HG03064 (cell line): ENCODE data around the gene CD34.
"Not testable (repeated sequence)": the region's sequence is repeated elsewhere in the genome, so short reads cannot be mapped to it uniquely, and the experiment has no call there.

Source experiments
- ATAC-seq: cut with Tn5 transposase; IDR thresholded peaks from one replicate; pipeline ENCODE4 v1.9.1; 2021; ENCODE audit warnings: low read depth; ENCODE audit not compliant: unreplicated experiment

CD34 gene

DNA sequence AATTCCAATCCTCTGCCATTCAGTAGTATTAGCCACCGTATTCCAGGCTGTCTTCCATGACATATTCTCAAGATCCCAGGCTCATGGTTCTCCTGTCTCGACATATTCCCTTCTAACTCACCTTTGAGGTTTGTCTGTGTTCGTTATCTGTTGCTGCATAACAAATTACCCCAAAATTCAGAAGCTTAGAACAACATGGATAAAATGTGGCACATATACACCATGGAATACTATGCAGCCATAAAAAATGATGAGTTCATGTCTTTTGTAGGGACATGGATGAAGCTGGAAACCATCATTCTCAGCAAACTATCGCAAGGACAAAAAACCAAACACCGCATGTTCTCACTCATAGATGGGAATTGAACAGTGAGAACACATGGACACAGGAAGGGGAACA is 33.0 kb downstream of the CD34 start:
- ATAC-seq = not testable (repeated sequence)

DNA sequence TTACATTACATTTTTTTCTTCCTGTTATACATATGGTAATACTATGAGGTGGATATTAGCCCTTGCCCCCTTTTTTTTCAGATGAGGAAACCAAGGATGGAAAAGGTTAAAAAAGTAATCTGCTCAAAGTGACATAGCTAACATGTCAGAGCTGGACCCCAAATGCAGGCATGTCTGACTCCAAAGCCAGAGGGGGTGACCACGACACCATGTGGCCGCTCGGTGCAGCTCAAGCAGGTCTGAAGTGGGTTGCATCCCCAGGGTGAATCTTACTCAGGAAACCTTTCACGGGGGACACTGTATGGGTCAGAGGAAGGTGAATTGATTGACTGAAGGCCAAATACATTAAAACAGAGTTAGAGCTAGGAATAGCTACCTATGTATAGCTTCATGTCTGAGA is 34.8 kb downstream of the CD34 start:
- no peak for ATAC-seq

DNA sequence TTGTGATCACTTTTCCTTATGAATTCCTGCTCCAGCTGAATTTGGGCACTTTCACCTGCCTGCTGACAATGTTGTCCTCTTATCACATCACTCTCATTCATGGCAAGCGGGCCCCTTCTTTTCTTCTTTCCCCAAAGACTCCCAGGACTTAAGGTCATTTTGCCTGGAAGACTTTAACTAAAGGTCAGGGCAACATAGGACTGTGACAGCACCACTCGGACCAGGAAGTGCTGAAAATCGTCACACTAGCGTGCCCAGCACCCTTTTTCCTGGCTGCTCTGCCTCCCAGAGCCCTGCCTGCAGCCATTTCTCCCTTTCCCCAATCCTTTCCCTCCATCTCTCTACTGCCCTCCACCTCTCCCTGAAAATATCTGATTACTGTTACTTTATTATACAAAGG is 35.4 kb downstream of the CD34 start:
- ATAC-seq = no peak

DNA sequence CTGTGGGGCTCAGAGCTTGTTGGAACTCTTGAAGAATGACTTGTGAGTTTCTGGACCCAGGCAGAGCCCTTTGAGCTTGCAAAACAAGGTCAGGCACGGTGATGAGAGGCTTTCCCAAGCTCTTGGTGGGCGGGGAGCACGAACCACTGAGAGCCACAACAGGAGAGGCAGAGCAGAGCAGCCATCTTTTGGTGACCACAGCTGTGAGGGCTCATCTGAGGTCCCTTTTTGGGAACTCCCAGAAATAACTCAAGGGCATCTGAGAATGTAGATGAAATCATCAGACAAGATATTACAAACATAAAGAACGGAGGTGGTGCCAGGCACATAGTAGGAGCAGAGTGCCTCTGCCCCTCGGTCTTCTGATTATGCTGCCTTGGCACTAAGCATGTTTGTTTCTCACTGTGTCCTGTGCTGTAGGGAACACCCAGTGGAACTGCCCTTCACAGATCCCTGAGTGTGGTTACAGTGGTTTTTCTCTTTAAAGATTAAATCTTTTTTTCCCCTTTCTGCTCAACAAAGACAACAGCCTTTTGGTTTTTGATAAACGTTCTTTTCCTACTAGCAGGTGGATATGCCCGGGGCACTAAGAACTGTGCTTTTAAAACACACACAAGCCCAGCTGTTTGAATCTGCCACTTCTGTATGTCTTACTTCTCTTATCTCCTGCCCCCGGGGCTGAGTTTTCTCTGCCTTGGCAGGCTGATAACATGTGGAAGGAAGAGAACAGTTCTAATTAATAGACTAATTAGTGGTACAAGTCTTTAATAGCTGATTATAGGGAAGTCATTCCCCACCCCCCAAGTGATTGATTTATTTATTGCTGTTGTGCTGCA is 37.7 kb downstream of the CD34 start:
- no peak for ATAC-seq

DNA sequence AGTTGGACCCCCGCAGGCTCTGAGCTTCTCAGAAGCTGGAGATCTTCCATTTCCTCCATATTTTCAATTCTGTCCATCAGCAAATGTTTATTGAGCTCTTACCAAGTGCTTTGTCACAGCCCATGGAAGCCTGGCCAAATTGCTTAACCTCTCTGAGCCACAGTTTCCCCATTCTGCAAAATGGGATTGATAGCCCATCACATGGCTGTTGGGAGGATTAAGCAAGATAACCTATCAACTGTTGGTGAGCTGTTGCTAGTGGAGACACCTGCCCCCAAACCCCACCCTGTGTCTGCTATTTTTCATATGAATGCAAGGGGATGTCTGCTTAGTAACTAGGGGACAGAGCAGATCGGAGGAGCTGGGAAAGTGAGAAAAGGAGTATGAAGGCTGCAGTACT is 38.3 kb downstream of the CD34 start:
- no peak for ATAC-seq

- no peak for ATAC-seq
Observed at GRCh38 chr1:207871117-207871649, 39.7 kb downstream of the CD34 start.

DNA sequence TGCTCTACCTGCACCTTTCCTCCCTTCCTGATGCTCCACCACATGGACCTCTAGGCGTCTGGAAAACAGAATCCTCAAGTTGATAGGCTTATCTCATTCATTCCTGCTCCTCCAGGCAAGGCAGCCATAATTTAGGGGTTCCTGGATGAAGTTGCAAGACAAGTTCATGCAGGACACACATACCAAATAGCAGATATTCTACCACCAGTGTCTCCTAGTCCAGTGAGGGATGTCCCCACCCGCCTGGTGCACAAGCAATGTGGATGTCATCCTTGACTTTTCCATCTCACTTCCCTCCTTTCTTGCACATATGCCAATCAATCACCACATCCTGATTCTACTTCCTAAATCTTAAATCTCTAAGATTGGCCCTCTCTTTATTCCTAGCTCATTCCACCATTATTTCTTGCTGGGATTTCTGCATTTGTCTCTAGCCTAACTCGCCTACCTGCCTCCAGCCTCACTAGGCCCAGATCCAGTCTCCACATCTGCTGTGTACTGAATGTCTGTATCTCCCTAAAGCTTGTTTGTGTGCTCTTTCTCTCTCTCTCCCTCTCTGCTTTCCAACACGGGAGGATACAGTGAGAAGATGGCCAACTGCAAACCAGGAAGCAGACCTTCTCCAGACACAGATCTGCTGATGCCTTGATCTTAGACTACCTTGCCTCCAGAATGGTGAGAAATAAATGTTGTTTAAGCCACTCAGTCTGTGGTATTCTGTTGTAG is 40.5 kb downstream of the CD34 start:
- no peak for ATAC-seq

GRCh38 chr1:207869859-207870258 is 41.1 kb downstream of the CD34 start:
- no peak for ATAC-seq

DNA sequence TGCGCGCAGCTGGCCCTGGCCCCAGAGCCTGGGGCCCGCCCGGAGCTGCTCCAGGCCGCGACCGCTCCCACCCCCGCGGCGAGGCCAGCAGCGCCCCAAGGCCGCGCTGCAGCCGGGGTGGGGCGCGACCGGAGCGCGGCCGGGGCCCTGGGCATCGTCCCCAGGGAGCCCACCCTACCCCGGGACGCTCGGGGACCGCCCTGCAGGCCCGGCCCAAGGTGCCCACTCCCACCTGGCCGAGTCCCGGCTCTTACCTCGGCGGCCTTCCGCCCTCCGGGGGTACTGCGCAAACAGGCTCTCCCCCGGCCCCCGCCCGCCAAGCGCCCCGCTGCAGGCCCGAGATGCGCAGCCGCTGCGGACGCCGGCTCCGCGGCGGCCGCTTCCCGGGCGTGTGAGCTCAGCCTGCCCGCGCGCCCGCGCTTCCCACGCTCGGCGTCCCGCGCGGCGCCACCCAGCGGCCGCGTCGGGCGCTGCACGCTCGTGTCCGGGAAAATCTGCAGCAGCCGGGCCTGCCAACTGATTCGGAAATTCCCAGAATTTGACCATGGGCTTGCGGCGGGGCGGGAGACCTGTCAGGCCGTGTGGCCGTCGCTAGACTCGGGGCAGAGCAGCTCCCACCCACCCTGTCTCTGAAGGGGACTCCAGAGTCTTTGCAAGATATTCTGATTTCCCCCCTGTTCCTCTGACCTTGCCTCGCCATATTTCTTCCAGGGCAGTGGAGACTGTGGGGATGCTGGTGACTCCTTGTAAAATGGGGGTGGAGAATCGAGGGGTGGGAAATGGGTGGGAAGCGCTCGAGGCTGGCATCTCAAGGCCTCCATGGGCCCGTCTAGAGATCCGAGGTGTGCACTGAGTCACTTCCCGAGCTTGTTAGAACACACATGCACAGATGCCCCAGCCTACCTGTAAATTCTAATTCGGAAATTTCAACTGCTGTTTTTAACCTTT is 41.9 kb downstream of the CD34 start:
- ATAC-seq = peak; percentile 50

GRCh38 chr1:207868251-207868773 is 42.6 kb downstream of the CD34 start:
- peak; percentile 7 for ATAC-seq

DNA sequence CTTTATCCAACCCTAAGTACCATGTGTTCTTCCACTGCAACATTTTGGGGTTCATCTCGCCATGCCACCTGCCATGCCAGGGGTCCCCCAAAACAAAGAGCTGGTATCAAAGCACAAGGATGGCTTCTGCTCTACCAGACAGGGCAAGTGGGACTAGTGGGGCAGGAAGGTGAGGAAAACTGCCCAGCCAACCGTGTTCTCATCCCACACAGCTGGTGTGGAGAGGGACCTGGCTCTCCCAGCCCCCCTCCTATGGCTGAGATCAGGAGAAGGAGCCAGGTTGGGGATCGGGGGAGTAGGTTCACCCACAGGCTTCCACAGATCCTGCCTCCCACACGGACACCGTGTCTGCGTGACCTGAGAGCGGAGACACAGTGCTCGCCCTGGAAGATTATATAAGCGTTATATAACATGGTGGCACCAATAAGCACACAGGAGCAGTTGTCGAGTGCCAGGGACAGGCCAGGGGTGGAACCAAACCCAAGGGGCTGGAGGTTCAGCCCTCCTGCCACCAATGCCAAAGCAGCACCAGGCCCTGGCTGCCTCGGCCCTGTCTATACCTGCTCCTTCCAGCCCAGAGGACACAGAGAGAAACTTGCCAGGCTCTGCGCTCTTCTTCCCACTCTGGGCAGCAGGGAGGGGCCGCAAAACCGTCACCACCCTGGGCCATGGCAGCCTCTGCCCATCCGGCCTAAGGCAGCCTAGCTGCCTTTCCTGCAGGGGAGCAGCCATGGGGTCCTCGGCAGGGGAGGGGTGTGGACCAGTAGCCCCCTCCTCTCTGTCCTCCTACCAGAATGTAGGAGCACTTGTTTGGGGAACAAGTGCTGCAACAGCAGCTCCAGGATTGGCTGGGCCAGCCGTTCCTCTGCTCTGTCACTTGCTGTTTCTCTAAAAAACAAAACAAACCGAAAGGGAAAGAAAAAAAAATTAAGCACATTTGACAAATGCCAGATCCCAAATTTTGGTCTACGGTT is 43.5 kb downstream of the CD34 start:
- ATAC-seq = no peak

DNA sequence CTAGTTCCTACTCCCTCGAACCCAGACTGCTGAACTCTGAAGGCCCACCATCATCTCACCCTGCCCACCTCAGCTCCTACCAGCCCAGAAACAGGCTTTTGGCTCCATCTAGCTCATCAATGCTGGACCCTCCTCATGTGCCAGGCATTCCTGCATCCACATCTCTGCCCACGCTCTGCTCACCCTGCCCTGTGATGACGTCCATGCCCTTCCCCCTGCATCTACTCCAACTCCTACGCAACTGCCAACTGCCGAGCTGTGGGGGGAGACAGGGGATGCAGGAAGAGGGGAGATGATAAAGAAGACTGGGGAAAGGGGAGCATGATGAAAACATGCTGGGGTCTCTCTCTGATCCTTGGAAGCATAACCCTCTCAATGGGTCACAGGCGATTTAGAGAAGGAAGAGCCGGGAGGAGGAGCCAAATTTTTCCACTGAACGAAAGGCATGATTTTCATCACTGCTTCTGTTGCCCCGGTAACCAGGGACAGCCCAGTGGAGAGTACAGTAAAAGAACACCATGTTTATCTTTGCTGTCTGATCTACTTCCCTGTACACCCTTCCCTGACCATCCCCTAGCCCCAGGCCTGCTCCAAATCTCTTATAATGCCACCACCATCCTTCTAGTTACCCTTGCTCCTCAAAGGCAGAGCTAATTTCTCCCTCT is 44.3 kb downstream of the CD34 start:
- ATAC-seq = no peak

DNA sequence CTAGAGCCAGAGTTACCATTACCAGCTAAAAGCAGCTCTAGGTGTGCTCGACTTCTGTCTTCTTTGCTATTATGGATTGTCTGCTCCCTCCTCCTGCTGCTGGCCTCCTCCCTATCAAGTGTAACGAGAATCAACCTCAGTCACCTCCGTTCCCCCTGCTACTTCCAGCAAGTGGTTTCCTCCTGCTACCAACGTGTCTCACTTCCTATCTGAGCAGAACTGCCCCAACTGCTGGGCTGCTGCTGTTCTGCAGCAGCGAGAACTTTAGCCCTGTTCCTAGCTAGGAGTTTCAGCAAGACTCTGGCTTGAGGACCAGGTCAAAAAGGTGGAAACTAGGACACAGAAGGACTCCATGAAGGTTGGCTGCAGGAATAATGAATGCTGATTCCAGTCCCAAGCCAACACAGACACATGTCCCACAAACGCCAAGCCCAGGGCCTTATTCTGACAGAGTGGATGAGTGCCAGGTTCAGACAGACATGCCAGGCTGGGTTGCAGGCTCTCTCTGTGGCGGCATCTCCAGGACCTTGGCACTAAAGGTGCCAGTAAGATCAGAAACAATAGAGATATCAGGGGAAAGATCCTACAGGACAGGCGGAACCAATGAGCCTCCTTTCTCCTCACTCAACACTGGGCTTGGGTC is 46.9 kb downstream of the CD34 start:
- ATAC-seq = peak; percentile 59

DNA sequence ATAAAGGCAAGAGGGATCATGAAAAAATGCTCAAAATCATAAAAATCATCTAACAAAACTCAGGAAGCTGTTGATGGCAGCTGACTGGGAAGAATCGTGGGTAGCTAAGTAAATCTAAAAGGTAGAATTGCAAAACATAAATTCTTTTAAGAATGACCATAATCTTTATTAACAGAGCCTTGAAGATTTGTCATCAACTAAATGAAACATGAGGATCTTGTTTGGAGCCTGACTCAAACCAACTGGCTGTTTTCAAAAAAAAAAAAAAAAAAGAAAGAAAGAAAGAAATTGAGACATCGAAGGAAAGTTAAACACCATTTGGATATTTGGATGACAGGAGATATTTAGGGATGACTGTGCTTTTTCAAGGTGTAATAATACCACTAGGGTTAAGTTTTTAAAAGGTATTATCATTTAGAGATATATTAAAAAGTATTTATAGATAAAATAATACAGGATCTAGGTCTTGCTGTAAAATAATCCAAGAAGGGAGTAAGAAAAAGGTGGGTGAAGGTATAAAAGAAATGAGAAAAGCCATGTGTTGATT is 48.6 kb downstream of the CD34 start:
- ATAC-seq = no peak

DNA sequence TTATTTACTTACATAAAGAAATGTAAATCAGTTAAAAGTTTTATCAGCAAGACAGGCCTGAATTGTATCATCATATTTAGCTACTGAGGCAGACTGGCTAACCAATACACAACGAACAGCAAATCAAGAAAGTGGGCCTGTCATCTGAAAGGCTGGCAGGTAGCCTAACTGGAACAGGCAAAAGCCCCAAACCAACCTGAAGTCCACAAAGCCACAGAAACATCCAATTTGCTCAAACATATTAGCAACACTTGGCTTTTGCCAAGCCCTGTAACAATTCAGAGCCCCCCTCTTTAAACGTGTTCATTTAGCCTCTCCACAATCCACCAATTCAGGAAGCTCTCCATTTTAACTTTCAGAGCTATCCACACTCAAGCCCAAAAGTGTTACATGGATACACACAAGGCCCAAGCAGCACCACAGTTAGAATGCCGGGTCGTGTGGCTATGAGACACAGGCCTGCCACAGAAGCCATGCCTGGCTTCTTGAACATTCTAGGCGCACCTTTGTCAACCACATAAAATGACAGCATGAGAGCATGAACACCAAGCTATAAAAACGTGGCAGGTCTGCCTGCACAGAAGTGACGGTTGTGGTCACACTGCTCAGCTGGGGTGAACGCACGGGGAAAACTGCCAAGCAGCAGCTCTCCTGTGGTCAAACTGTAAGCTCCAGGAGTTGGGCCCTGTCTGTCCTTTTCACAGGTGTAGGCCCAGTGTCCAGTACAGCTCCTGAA is 49.3 kb downstream of the CD34 start:
- ATAC-seq = peak; percentile 45

DNA sequence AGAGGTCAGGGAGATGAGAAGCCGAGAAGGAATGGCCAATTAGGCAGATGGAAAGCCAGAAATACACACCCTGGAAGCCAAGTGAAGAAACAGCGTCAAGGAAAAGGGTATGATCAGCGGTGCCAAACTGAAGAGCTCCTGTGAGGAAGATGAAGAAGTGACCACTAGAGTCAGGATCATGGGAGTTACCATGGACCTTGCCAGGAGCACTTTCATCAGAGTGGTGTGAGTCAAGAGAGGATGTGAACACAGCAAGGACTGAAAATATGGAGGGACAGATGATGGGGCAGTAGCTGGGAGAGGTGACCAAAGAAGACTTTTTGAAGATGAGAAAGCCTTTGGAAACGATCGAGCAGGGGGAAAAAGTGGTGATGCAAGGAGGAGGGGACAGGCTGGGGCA is 50.4 kb downstream of the CD34 start:
- no peak for ATAC-seq

- no peak for ATAC-seq
Observed at GRCh38 chr1:207858806-207859205, 52.1 kb downstream of the CD34 start.
